ENCODE results near the gene RUNDC1. TPM values are rescaled to one million over a fixed set of nuclear protein-coding genes. Genes with fewer than 3 reads are reported as not detected.

The RUNDC1 gene
- total RNA-seq, 2 donors from 2014 or later: 26.7 to 28.5 TPM

DNA sequence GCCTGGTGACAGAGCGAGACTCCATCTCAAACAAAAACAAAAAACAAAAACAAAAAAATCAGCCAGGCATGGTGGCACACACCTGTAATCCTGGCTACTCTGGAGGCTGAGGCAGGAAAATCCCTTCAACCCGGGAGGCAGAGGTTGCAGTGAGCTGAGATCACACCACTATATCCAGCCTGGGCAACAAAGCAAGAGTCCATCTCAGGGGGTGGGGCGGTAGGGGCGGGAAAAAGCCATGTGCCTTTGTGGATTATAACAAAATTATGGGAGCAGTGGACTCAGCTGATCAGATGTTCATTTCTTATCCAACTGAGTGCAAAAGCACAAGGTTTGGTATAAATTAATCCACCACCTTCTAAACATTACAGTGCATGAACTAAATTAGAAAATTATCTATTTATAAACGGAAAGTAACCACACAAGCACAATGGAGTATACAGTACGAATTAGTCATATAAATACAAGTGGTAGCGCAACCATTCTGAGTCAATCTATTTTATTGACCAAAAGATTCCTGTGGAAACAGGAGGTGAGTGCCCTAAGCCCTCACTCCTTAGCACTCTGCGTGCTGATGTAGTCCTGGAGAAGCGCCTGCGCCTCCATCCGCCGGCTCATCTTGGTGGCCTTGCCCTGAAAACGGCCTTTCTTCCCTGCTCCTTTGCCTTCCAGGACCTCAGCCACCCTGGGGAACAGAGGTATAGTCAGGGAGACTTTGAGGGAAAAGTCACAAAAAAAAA, 30.2 kb upstream of the RUNDC1 start:
- WGBS: 92% methylated on average over 13 of the region's 13 CpGs
- no peaks in the 10 kb centered on the region for H3K27me3 ChIP-seq (replicated peaks; ENCODE audit: insufficient read depth)
- TF ChIP-seq POLR2A (IDR thresholded peaks at IDR 0.05): no peak
- no peak for TF ChIP-seq POLR2AphosphoS5 (IDR thresholded peaks at IDR 0.05)
- TF ChIP-seq, protein P1, sequence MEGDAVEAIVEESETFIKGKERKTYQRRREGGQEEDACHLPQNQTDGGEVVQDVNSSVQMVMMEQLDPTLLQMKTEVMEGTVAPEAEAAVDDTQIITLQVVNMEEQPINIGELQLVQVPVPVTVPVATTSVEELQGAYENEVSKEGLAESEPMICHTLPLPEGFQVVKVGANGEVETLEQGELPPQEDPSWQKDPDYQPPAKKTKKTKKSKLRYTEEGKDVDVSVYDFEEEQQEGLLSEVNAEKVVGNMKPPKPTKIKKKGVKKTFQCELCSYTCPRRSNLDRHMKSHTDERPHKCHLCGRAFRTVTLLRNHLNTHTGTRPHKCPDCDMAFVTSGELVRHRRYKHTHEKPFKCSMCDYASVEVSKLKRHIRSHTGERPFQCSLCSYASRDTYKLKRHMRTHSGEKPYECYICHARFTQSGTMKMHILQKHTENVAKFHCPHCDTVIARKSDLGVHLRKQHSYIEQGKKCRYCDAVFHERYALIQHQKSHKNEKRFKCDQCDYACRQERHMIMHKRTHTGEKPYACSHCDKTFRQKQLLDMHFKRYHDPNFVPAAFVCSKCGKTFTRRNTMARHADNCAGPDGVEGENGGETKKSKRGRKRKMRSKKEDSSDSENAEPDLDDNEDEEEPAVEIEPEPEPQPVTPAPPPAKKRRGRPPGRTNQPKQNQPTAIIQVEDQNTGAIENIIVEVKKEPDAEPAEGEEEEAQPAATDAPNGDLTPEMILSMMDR (IDR thresholded peaks at IDR 0.05): no peak
- peaks cover 8% of the 10 kb centered on the region for H3K4me1 ChIP-seq (replicated peaks)
- no peak for DNase-seq (ENCODE audit: low spot score)
- H3K9me3 ChIP-seq: no peaks in the 10 kb centered on the region
- no peak overlapping the region for H3K27ac ChIP-seq
- intact Hi-C loops (cut with DNase I): no loop called here
- no peak overlapping the region for H3K4me3 ChIP-seq
- H3K36me3 ChIP-seq: peaks cover 0 to 7% of the 10 kb centered on the region in 2 donors

DNA sequence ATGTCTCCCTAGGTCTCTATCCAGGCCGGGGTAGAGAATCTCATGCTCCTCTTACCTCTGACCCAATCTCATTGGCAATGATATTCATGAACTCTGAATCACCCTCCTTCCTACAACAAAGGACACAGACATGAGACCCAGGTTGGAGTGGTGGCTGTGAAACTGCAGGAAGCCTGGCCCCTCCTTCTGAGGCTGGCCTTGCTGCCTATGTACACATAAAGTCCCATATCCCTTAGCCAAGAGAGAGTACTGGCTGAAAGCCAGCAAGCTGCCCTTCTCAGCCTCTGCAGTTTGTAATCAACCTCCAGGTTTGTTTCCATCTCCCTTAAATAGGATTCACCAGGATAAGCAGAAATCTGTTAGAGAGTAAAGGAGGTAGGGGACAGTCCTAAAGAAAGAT, 26.7 kb upstream of the RUNDC1 start:
- intact Hi-C loops (cut with DNase I): no loop called here
- Histone ChIP-seq H3K36me3 (peaks cover 5 to 7% of the 10 kb centered on the region in 2 donors), H3K4me3 (no peak overlapping the region), H3K27ac (no peak overlapping the region), H3K4me1 (replicated peaks) (no peaks in the 10 kb centered on the region), H3K9me3 (no peaks in the 10 kb centered on the region), H3K27me3 (replicated peaks; ENCODE audit: insufficient read depth) (no peaks in the 10 kb centered on the region)
- 86% methylated on average over 1 of the region's 1 CpG for WGBS
- TF ChIP-seq POLR2A (IDR thresholded peaks at IDR 0.05) (no peak), POLR2AphosphoS5 (IDR thresholded peaks at IDR 0.05) (no peak)
- TF ChIP-seq, protein P1 (IDR thresholded peaks at IDR 0.05): no peak
- DNase-seq (ENCODE audit: low spot score): peak; percentile 60

DNA sequence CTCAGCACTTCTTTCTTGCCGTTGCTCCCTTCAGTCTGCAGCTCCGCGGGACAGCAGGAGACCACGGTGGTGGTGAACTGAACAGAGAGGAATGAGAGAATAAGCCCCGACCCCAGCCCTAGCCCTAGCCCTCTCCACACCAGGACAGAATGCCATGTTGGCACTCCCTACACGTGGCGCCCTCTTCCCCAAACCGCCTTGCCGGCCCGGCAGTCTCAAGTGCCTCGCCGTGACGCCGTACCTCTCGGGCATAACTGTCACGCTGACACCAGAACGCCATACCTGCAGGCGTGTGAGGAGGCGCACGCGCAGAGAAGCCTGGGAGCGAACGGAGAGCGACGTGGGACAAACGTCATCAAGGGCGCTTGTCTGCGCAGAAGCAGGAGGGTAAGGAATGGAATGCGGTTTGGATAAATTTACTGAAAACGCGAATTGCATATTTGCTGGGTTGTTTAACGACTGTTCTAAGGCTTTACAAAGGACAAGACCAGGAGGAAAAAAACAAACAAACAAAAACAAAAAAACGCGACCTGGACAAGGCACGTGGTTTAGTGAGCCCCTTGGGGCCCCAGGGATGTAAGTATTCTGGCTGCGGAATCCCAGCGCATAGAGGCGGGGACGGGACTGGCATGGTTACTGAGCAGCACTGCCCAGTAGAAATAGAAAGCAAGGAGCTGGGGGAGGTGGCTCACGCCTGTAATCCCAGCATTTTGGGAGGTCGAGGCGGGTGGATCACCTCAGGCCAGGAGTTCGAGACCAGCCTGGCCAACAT, 16.0 kb upstream of the RUNDC1 start, which contains the start of gene AARSD1:
Gene AARSD1 (minus strand): TSS at position 294 of the 772 bp plus-strand sequence. CDS start 14 bp downstream, at position 280.
- H3K27me3 ChIP-seq (replicated peaks; ENCODE audit: insufficient read depth): no peaks in the 10 kb centered on the region
- no peaks in the 10 kb centered on the region for H3K4me1 ChIP-seq (replicated peaks)
- peaks cover 3 to 6% of the 10 kb centered on the region in 2 donors for H3K36me3 ChIP-seq
- no peaks in the 10 kb centered on the region for H3K9me3 ChIP-seq
- peak; percentile 88 for DNase-seq (ENCODE audit: low spot score)
- TF ChIP-seq POLR2AphosphoS5 (IDR thresholded peaks at IDR 0.05) (peak; percentile 100), POLR2A (IDR thresholded peaks at IDR 0.05) (peak; percentile 48)
- TF ChIP-seq, protein P1 (IDR thresholded peaks at IDR 0.05): peak in 1 of 4 experiments; percentile 28
- whole genome bisulfite sequencing: 2% methylated on average over 43 of the region's 43 CpGs
- peak within 1 kb of the TSS; percentile 81 to 88 for H3K27ac ChIP-seq
- intact Hi-C loops (cut with DNase I): no loop called here
- peak within 1 kb of the TSS; percentile 57 to 61 for H3K4me3 ChIP-seq

DNA sequence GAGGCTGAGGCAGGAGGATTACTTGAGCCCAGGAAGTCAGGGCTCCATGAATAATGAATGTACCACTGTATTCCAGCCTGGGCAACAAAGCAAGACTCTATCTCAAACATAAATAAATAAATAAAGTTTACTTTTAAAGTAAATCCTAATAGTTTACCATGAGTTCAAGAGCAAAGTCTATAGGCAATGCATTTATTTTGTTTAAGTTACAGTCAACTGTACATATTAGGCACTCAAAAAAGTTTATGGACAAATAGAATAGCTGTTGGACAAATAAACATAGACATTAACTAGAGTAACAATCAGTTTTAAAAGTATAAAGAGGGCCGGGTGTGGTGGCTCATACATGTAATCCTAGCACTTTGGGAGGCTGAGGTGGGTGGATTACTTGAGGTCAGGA, 12.4 kb upstream of the RUNDC1 start:
- Histone ChIP-seq H3K36me3 (no peaks in the 10 kb centered on the region), H3K27me3 (replicated peaks; ENCODE audit: insufficient read depth) (no peaks in the 10 kb centered on the region), H3K4me1 (replicated peaks) (no peaks in the 10 kb centered on the region), H3K9me3 (no peaks in the 10 kb centered on the region), H3K4me3 (no peak overlapping the region), H3K27ac (no peak overlapping the region)
- intact Hi-C loops (cut with DNase I): no loop called here
- no peak for DNase-seq (ENCODE audit: low spot score)
- TF ChIP-seq POLR2AphosphoS5 (IDR thresholded peaks at IDR 0.05) (no peak), POLR2A (IDR thresholded peaks at IDR 0.05) (no peak)
- WGBS: 33% methylated on average over 1 of the region's 1 CpG

DNA sequence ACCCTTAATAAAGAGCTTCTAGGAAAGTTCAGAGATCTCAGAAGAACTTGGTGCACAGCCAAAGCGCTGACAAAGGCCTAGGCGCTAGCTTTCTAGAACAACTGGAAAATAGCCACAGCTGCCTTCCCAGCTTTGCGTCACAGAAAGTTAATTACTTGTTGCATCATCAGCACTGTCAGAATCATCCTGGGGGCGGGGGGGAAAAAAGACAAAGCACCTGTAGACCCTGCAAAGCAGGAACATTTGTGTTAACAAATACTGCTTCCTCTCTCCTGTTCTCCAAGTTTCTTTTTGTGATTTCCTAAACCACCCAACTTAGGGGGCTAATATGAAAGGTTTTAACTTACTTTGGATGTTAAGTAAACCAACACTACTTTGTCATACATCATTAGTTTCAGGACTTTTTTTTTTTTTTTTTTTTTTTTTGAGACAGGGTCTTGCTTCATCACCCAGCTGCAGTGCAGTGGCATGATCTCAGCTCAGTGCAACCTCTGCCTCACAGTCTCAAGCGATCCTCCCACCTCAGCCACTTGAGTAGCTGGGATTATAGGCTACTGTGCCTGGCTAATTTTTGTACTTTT, 11.3 kb upstream of the RUNDC1 start:
- Histone ChIP-seq H3K4me1 (replicated peaks) (no peaks in the 10 kb centered on the region), H3K4me3 (no peak overlapping the region), H3K27me3 (replicated peaks; ENCODE audit: insufficient read depth) (no peaks in the 10 kb centered on the region), H3K27ac (no peak overlapping the region), H3K36me3 (no peaks in the 10 kb centered on the region), H3K9me3 (no peaks in the 10 kb centered on the region)
- TF ChIP-seq POLR2A (IDR thresholded peaks at IDR 0.05) (no peak), POLR2AphosphoS5 (IDR thresholded peaks at IDR 0.05) (no peak)
- TF ChIP-seq, protein P1 (IDR thresholded peaks at IDR 0.05): no peak
- WGBS: 41% methylated on average over 5 of the region's 5 CpGs
- DNase-seq (ENCODE audit: low spot score): no peak
- intact Hi-C loops (cut with DNase I): no loop called here
